AG08395 (cell line): ENCODE results near the gene C1R.
"Not testable (repeated sequence)": the region's sequence is repeated elsewhere in the genome, so short reads cannot be mapped to it uniquely, and the experiment has no call there.

Experiments used
- DNase-seq: peaks from one replicate; pipeline ENCODE4 v3.0.0; 2012; ENCODE audit warnings: mixed read lengths, low spot score

Gene C1R

DNA sequence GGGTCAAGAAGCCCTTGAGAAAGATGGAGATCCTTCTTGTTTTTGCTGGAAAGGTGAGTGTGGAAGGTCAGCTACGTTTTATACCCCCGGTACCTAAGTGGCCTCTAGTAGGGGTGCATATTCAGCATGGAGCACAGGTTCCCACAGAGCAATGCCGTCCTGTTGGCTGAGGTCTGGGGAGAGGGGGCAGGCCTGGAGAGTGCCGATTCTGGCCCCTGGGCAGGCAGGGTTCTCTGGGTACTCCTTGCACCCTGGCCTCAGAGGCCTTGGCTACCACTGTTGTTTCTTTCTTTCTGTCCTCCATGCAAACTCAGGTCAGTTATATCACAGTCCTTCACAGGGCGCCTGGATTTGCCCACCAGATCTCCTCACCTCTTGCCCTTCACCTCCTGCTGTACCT lies 27.9 kb upstream of the C1R start:
- DNase-seq, result no peak

DNA sequence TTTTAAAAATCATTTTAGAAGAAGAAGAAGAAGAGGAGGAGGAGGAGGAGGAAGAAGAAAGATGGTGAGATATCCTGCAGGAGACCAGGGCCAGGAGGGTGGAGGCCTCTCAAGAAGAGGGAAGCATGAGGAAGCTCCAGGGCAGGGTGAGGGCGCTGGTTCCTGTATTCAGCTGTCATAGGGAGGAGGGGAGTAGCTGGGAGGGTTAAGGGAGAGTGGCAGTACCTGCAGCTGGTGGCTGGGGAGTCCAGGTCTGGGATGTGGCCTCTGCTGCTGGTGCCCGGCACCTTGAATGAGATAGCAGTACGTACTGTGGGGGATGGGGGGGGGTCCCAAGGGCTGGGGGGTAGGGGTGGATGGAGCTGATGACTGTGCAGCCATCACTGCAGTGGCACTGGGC lies 26.6 kb upstream of the C1R start:
- no peak for DNase-seq

DNA sequence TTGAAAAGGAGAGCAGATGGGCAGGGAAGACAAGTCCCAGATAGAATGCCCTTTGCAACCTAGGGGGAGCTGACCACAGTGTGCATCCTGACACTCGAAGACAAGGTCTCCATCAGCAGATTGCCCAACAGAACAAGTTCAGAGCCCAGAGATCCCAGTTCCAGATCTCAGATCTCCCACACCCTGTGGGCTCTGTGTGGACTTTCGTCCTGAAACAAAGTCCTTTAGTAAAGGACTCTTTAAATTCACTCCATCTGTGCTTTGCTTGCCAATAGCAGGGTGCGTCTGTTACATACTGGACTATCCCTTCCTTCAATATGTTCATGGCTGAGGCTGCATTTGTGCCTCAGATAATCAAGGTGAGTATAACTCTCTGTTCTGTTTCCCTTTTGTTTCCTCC lies 25.4 kb upstream of the C1R start:
- no peak for DNase-seq

- DNase-seq, result no peak
Observed at GRCh38 chr12:7116916-7117315, 24.7 kb upstream of the C1R start.

DNA sequence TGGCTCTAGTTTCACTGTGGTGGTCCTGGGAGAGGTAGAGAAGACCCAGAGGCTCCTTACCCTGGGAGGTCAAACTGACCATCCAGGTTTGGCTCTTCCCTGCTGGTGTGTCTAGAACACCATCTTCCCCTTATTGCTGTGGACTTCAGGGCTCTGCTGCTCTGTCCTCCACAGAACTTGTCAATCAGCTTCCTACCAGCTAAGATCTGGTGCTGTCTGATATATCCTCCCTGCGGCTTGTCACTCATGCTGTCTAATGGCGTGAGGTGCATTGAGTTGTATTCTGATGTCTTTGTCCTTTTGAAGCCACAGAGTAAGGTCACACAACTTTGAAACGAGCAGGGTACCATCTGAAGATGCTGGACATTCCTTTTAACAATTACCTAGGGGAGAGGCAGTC lies 24.0 kb upstream of the C1R start:
- DNase-seq, result no peak

- DNase-seq, result no peak
Observed at GRCh38 chr12:7114851-7115250, 22.6 kb upstream of the C1R start.

- DNase-seq, result no peak
Observed at GRCh38 chr12:7114008-7114407, 21.8 kb upstream of the C1R start.

DNA sequence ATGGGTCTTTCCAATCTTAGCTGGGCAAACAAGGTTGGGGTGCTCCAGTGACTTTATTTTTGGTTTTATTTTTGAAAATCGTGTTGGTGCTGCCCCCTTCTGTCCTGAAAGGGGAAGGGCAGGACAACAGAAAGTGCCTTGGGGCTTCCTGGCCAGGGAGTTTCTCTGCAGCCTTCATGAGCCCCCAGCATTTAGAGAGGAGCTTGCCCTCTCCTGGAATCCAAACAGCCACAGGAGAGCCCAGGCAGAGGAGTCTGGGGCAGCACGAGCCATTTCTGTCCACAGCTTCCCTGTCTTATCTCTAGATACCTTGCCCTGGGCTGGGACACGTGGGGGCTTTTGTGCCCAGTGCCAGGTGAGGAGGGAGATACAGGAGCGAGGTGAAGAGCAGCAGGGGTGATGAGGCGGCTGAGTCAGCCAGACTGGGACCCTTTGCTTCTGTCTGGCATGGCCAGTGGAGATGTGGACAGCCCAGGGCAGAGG lies 21.2 kb upstream of the C1R start:
- DNase-seq, result peak; percentile 71

GRCh38 chr12:7112041-7112440 lies 19.8 kb upstream of the C1R start:
- no peak for DNase-seq

- no peak for DNase-seq
Observed at GRCh38 chr12:7110661-7111060, 18.4 kb upstream of the C1R start.

GRCh38 chr12:7109572-7109920 lies 17.3 kb upstream of the C1R start:
- DNase-seq, result no peak

DNA sequence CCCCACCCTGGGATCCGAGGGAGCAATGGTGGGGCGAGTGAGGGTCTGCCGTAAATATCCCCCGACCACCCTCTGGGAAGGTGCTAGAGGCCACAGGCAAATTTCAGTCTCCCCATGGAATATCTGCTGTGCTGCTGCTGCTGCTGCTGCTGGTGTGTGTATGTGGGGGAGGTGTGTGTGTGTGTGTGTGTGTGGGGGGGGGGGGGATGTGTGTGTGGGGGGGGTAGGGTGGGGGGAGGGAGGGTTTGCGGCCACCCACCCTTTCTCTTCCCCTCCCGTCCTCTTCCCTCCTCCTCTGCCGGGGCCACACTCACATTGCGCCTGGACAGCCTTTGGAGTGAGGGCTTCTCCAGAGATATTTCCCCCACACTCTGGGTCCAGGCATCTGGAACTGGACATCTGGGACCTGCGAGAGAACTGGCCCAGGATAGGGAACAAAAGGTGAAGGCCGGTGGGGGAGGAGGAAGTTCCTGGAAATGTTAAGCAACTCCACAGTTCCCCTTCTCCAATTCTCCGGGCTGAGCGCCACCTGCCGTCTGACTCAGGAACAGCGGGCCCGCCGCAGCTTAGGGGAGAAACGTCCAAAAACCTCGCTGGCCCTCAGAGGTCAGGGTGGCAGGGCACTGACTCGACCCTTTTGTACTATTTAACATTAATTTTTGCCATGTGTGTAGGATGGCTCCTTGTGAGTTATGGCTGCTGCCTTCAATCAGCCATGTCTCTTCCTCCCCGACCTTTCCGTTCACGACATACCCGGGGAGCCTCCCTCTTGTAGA lies 16.7 kb upstream of the C1R start, which contains the start of gene C1RL:
C1RL (minus strand) TSS at position 419 of the 776 bp plus-strand sequence; CDS start at position 385, 34 bp downstream.
- DNase-seq, result peak; percentile 87

DNA sequence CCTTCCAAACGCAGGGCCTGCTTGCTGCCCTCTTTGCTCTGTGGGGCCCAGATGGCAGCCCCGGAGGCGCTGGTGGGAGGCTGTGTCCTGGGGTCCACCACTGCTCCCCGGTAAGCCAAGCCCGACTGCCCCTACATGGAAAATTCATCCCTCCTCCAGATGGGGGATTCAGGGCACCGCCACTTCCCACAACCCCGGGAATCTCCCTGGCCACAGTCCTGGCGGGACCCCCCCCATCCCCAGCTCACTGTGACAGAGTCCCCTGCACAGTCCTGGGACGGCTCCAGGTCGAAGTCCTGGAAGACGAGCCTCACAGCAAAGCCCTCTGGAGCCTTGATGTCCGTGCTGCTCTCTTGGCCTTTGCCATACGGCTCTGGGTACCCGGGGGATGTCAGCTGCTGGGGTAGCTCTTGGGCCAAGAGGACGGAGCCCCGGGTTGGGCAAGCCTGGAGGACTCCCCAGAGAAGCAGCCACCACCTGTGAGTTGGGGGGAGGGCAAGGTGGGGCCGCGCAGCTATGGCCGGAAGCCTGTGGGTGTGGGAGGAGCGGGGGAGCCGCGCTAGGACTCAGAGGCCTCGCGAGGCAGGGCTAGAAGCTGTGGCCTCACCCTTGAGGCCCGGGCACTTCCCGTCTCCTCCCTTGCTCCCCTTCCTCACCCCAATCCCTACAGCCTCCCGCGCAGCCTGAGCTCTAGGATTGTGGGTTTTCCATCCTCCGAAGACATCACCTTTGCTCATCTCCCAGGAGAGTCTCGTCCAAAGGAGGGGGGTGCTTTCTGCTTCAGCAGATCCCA lies 16.0 kb upstream of the C1R start:
- DNase-seq, result peak; percentile 73

GRCh38 chr12:7107636-7108002 lies 15.4 kb upstream of the C1R start:
- DNase-seq, result no peak

GRCh38 chr12:7107181-7107580 lies 14.9 kb upstream of the C1R start:
- DNase-seq, result not testable (repeated sequence)

GRCh38 chr12:7106082-7106481 lies 13.8 kb upstream of the C1R start:
- no peak for DNase-seq

- DNase-seq, result no peak
Observed at GRCh38 chr12:7103837-7104584, 11.8 kb upstream of the C1R start.

GRCh38 chr12:7102582-7102981 lies 10.3 kb upstream of the C1R start:
- no peak for DNase-seq

DNA sequence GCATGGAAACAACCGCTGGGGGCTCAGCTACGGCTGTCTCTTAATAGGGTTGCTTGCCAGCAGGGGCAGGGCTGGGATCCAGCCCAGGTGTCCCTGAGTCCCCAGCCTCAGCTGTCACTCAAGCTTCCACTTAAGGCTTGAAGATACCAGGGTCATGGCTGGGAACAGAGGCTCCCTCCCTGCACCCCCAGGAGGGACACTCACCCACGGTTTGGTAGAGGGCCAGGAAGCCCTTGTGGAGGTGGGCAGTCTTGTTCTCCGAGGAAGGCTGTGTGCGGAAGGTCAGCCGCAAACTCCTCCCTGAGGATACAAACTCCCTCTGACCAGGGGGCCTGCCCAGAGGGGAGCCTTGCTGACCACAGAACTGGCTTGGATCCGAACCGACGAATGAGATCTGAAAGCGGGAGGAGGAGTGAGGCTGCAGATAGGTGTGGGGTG lies 9.5 kb upstream of the C1R start:
- no peak for DNase-seq

GRCh38 chr12:7101047-7101693 lies 8.9 kb upstream of the C1R start:
- DNase-seq, result no peak

GRCh38 chr12:7100239-7100638 lies 8.0 kb upstream of the C1R start:
- DNase-seq, result no peak
